ENCODE data around the gene TRMT61B. TPM values are rescaled to one million over a fixed set of nuclear protein-coding genes. Genes with fewer than 3 reads are reported as not detected.
A peak's percentile ranks its signal among the peaks of the same experiment; 100 is the strongest.

Gene TRMT61B
- total and polyA plus RNA-seq, 9 of the 15 experiments (the other 6 are each of a cell fraction or from before 2014, with no cell fraction given): 13.2 to 28.3 (median 19.5) TPM

DNA sequence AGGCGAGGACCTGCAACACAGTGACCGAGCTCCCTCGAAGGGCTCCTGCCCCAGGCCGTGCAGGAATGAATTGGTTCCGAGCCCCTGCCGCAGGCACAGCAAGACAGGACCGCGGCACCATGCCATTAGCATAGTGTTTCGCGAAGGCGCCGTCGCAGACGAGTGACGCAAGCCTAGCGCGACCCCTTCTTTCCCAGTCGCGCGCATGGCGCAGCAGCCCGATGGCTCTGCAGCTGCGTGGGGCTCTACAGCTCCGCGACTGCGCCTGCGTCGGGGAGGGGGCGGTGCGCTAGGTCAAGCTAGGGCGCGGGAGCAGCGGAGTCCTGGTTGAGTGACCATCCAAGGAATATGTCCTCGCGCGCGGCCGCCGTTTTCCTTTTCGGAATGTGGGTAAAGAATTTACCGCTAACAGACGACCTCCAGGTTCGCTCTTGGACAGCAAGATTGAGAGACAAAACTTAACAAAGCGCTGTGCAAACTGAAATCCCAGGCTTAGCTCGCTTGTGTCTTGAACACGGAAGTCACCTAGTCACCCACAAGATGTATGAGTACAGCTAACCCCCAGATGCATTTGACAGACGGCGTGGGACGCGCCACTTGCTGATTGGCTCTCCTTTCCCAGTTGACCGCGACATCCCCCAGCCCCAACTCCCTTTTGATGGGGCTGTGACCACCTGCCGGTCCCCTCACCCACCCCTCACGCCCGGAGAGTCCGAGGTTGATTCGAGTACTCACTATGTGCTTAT is at the start of gene TRMT61B (continued):
- TF ChIP-seq SIN3A (IDR thresholded peaks at IDR 0.05; ENCODE audit: borderline replicate concordance in 2 of 2, control insufficient read depth in 1 of 2, low read depth in 2 of 2, low read length in 2 of 2): peak; percentile 96; a peak in 3 of 4 replicates
- TF ChIP-seq ZNF75A (CRISPR knock-in tag; IDR thresholded peaks at IDR 0.05): no peak
- 0 out of 2 replicates have a peak, but pooled peaks have one; percentile 19 for TF ChIP-seq GABPB2 (CRISPR knock-in tag; conservative IDR thresholded peaks at IDR 0.05)
- TF ChIP-seq ZNF232 (CRISPR knock-in tag; IDR thresholded peaks at IDR 0.05): no peak
- no peak for TF ChIP-seq LARP7 (IDR thresholded peaks at IDR 0.05)
- TF ChIP-seq HNRNPLL (IDR thresholded peaks at IDR 0.05; ENCODE audit: low read depth, low read length, poor library complexity, severe bottlenecking): peak; percentile 80
- no peak for TF ChIP-seq FOXM1 (IDR thresholded peaks at IDR 0.05; ENCODE audit: low read depth)
- no peak for TF ChIP-seq FOXM1 (CRISPR knock-in tag; IDR thresholded peaks at IDR 0.05; ENCODE audit: low read depth)
- TF ChIP-seq ZNF764 (CRISPR knock-in tag; IDR thresholded peaks at IDR 0.05; ENCODE audit: low read depth): 0 out of 2 replicates have a peak, but pooled peaks have one; percentile 48
- TF ChIP-seq SRF (CRISPR knock-in tag; IDR thresholded peaks at IDR 0.05): peak in 1 of 2 experiments; percentile 36; a peak in 1 of 4 replicates
- TF ChIP-seq, protein P1, sequence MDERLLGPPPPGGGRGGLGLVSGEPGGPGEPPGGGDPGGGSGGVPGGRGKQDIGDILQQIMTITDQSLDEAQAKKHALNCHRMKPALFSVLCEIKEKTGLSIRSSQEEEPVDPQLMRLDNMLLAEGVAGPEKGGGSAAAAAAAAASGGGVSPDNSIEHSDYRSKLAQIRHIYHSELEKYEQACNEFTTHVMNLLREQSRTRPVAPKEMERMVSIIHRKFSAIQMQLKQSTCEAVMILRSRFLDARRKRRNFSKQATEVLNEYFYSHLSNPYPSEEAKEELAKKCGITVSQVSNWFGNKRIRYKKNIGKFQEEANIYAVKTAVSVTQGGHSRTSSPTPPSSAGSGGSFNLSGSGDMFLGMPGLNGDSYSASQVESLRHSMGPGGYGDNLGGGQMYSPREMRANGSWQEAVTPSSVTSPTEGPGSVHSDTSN (CRISPR knock-in tag; IDR thresholded peaks at IDR 0.05; ENCODE audit: low read depth): no peak
- TF ChIP-seq, protein P1 (tag; conservative IDR thresholded peaks at IDR 0.05; ENCODE audit: low read depth): peak; percentile 73
- no peak; a peak in 1 of 4 replicates for TF ChIP-seq TEAD1 (CRISPR knock-in tag; IDR thresholded peaks at IDR 0.05)
- TF ChIP-seq, protein P2, sequence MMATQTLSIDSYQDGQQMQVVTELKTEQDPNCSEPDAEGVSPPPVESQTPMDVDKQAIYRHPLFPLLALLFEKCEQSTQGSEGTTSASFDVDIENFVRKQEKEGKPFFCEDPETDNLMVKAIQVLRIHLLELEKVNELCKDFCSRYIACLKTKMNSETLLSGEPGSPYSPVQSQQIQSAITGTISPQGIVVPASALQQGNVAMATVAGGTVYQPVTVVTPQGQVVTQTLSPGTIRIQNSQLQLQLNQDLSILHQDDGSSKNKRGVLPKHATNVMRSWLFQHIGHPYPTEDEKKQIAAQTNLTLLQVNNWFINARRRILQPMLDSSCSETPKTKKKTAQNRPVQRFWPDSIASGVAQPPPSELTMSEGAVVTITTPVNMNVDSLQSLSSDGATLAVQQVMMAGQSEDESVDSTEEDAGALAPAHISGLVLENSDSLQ (IDR thresholded peaks at IDR 0.05): peak; percentile 83
- TF ChIP-seq HCFC1 (IDR thresholded peaks at IDR 0.05; ENCODE audit: low read depth, low read length): peak; percentile 94
- TF ChIP-seq E2F4 (CRISPR knock-in tag; IDR thresholded peaks at IDR 0.05; ENCODE audit: low read depth): peak; percentile 85; the same call in 1 of the 2 replicates
- peak; percentile 91 for TF ChIP-seq KHSRP (IDR thresholded peaks at IDR 0.05)
- TF ChIP-seq RCOR1 (IDR thresholded peaks at IDR 0.05; ENCODE audit: borderline replicate concordance in 1 of 2, low read depth in 2 of 2, low read length in 2 of 2): peak; percentile 9 to 18; a peak in 1 of 4 replicates
- no peak for TF ChIP-seq TFAM (CRISPR knock-in tag; conservative IDR thresholded peaks at IDR 0.05)
- TF ChIP-seq GTF2F1 (IDR thresholded peaks at IDR 0.05; ENCODE audit: low read depth, low read length): peak; percentile 57; the same call in 1 of the 2 replicates
